BJ (cell line): ENCODE measurements around the gene ZFP36. TPM values are rescaled to one million over a fixed set of nuclear protein-coding genes. Genes with fewer than 3 reads are reported as not detected.

ENCODE experiments used
- CTCF ChIA-PET: fragments of 350-600 bp; formaldehyde crosslinking; extraction: SDS; loops from one replicate; lab custom pipeline; 2021; ENCODE audit warnings: antibody characterized with exemption, inconsistent platforms; lab: Yijun Ruan, JAX
- POLR2A ChIA-PET: fragments of 300-600 bp; sonication (Branson Sonifier 250); formaldehyde crosslinking; extraction: SDS; loops from one replicate; lab custom pipeline; 2021; ENCODE audit warnings: antibody characterized with exemption; lab: Charles Lee
- DNase-seq: peaks from one replicate; pipeline ENCODE4 v3.0.0-alpha.2; 2011; ENCODE audit warnings: low read depth
- H3K27me3 ChIP-seq: 2 replicates; pipeline ENCODE4 v1.6.0; 2011; ENCODE audit warnings: low read length; ENCODE audit not compliant: control insufficient read depth, insufficient read depth
- H3K36me3 ChIP-seq: 2 replicates; pipeline ENCODE4 v1.5.1; 2011; ENCODE audit warnings: low read length; ENCODE audit not compliant: control insufficient read depth, insufficient read depth
- H3K4me3 ChIP-seq: 2 replicates; pipeline ENCODE4 v1.5.1; 2011; ENCODE audit warnings: low read depth, mild to moderate bottlenecking, control low read depth, low read length
- CTCF ChIP-seq: IDR thresholded peaks from 2 replicates; pipeline ENCODE4 v1.5.1; 2011; ENCODE audit warnings: low read depth, mild to moderate bottlenecking, control low read depth, inconsistent platforms, low read length, moderate library complexity; ENCODE audit not compliant: insufficient read depth
- polyA plus RNA-seq: library from polyadenylated mRNA; depleted of rRNA; stranded (reverse); fragments of >200 nt; gene quantifications from 2 replicates; pipeline ENCODE4 v1.2.3, GENCODE V29; 2011

Gene ZFP36
- polyA plus RNA-seq, 1 experiment, result 9.5 TPM

GRCh38 chr19:39413272-39413910 lies 6.7 kb downstream of the ZFP36 start:
- ChIA-PET POLR2A (interaction anchor here (0.6 to 2.2 kb wide), 3 partner anchors 22 to 67 kb away, joined by 4 to 17 read pairs (median 9); partner anchors contain the start of genes PAF1, RPS16 and TIMM50), CTCF (interaction anchor here (0.6 to 2.9 kb wide), 8 partner anchors 9 to 79 kb away, joined by 3 to 20 read pairs (median 4); partner anchors contain the start of genes MED29, RPS16 and SUPT5H)
- DNase-seq, result no peak
- no peak for TF ChIP-seq CTCF
- H3K27me3 ChIP-seq, result no peaks in the 10 kb centered on the region
- H3K36me3 ChIP-seq, result peaks cover 18% of the 10 kb centered on the region
- peak overlapping the region; percentile 78 for H3K4me3 ChIP-seq

- POLR2A ChIA-PET, result interaction anchor here (0.6 to 2.2 kb wide), 3 partner anchors 21 to 67 kb away, joined by 4 to 17 read pairs (median 9); partner anchors contain the start of genes PAF1, RPS16 and TIMM50
- H3K36me3 ChIP-seq, result peaks cover 19% of the 10 kb centered on the region
- TF ChIP-seq CTCF, result peak; percentile 36
- DNase-seq, result no peak
- CTCF ChIA-PET, result interaction anchor here (0.6 to 2.9 kb wide), 9 partner anchors 10 to 79 kb away, joined by 3 to 20 read pairs (median 4); partner anchors contain the start of genes MED29, RPS16 and SUPT5H
- H3K27me3 ChIP-seq, result no peaks in the 10 kb centered on the region
- peak overlapping the region; percentile 78 for H3K4me3 ChIP-seq
These were observed 7.4 kb downstream of the ZFP36 start for GRCh38 chr19:39413911-39414608.

GRCh38 chr19:39415111-39416046 lies 8.7 kb downstream of the ZFP36 start:
- H3K36me3 ChIP-seq, result peaks cover 19% of the 10 kb centered on the region
- peak overlapping the region; percentile 78 for H3K4me3 ChIP-seq
- no peaks in the 10 kb centered on the region for H3K27me3 ChIP-seq
- CTCF ChIA-PET, result interaction anchor here (1.1 to 2.9 kb wide), 4 partner anchors 12 to 56 kb away, joined by 3 to 20 read pairs (median 11); partner anchors contain the start of gene RPS16
- no peak for DNase-seq
- POLR2A ChIA-PET, result interaction anchor here (0.5 to 2.2 kb wide), 2 partner anchors 20 to 65 kb away, joined by 5 to 17 read pairs; partner anchors contain the start of genes RPS16 and TIMM50
- 0 out of 2 replicates have a peak, but pooled peaks have one; percentile 5 for TF ChIP-seq CTCF

- no peak for DNase-seq
- TF ChIP-seq CTCF, result no peak
- Histone ChIP-seq H3K4me3 (no peak overlapping the region), H3K27me3 (no peaks in the 10 kb centered on the region), H3K36me3 (peaks cover 23% of the 10 kb centered on the region)
- ChIA-PET CTCF (interaction anchor here (0.6 to 2.9 kb wide), 4 partner anchors 18 to 375 kb away, joined by 3 to 8 read pairs (median 4); partner anchors contain the start of gene RPS16), POLR2A (interaction anchor here (0.5 kb wide), 1 partner anchor 64 kb away, joined by 5 read pairs; the partner anchor contains the start of gene TIMM50)
These were observed 9.8 kb downstream of the ZFP36 start for GRCh38 chr19:39416152-39417120.
